Activated B cell treated with CpG ODN at 0.5 μM for 24 hours (primary cell): ENCODE measurements around the gene PMIS2. TPM values are rescaled to one million over a fixed set of nuclear protein-coding genes. Genes with fewer than 3 reads are reported as not detected.
"Not testable (repeated sequence)": the region's sequence is repeated elsewhere in the genome, so short reads cannot be mapped to it uniquely, and the experiment has no call there.

Experiments used
- ATAC-seq: fragments of 200-7000 bp; cut with Tn5 transposase; one replicate; pipeline ENCODE4 v1.10.0; 2021; ENCODE audit warnings: low read depth, mild to moderate bottlenecking, moderate library complexity
- CTCF ChIA-PET: fragments of 350-600 bp; sonication (Branson Sonifier 250); formaldehyde crosslinking; loops from one replicate; lab custom pipeline; 2021; ENCODE audit warnings: antibody characterized with exemption; lab: Charles Lee
- POLR2A ChIA-PET: fragments of 350-600 bp; sonication (Branson Sonifier 250); formaldehyde crosslinking; loops from one replicate; lab custom pipeline; 2021; ENCODE audit warnings: antibody characterized with exemption; lab: Charles Lee
- DNase-seq: peaks from one replicate; pipeline ENCODE4 v3.0.0; 2022
- H3K27ac Mint-ChIP-seq: one replicate; pipeline ENCODE4 v1.8.0; 2020; ENCODE audit warnings: mixed read lengths
- H3K27me3 Mint-ChIP-seq: one replicate; pipeline ENCODE4 v1.8.0; 2021; ENCODE audit warnings: mixed read lengths
- H3K36me3 Mint-ChIP-seq: one replicate; pipeline ENCODE4 v1.8.0; 2021; ENCODE audit warnings: low read depth, mixed read lengths
- H3K4me1 Mint-ChIP-seq: one replicate; pipeline ENCODE4 v1.8.0; 2021; ENCODE audit warnings: mixed read lengths
- H3K4me3 Mint-ChIP-seq: one replicate; pipeline ENCODE4 v1.8.0; 2020; ENCODE audit warnings: mild to moderate bottlenecking, mixed read lengths
- H3K9me3 Mint-ChIP-seq: one replicate; pipeline ENCODE4 v1.8.0; 2020; ENCODE audit warnings: mixed read lengths
- intact Hi-C: fragments of 100-400 bp; cut with micrococcal nuclease; formaldehyde crosslinking; loops from one replicate; pipeline ENCODE4 v1.15.1; 2024
- total RNA-seq: library from RNA; stranded (reverse); gene quantifications from 2 replicates; pipeline ENCODE4 v1.2.3, GENCODE V29; 2022
- TF ChIP-seq, protein P1 (sequence below): fragments of 200-600 bp; IDR thresholded peaks from one replicate; pipeline ENCODE4 v1.8.0; 2022; ENCODE audit warnings: antibody characterized with exemption, mild to moderate bottlenecking

The PMIS2 gene
- total RNA-seq, 1 donor from 2014 or later = not detected

DNA sequence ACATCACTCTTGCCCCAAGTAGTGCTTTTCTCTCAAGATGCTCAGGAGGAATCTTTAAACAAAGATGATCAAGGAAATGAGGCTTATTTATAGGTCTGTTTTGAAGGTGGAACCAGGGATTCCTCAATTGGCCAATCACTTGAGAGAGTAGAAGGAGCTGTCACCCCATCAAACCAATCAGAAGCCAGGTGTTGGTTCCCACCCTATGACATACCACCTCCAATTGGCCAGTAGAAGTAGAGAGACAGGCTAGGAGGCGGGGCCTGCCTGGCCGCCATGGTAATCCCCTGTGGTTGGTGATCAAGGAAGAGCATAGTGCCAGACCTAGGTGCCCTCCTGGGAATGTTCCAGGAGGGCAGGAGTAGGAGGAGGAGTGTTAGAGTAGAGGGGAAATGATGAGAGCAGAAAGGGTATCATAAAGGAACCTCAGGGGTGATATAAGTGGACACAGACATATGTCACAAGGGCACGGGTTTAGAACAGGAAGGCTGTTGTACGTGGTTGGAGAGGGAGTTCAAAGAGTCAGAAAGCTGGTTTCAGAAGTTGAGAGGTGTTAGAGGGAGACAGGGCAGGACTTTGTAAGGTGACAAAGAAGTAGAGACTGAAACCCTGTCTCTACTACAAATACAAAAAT is 10.5 kb downstream of the PMIS2 start:
- H3K4me3 Mint-ChIP-seq = no peak overlapping the region
- peaks cover 10% of the 10 kb centered on the region for H3K27me3 Mint-ChIP-seq
- H3K27ac Mint-ChIP-seq = no peak overlapping the region
- DNase-seq (no peak), ATAC-seq (no peak)
- no peaks in the 10 kb centered on the region for H3K4me1 Mint-ChIP-seq
- H3K9me3 Mint-ChIP-seq = no peaks in the 10 kb centered on the region
- CTCF ChIA-PET = interaction anchor here (2.0 kb wide), 1 partner anchor 86 kb away, joined by 7 read pairs; no protein-coding TSS in a partner anchor
- intact Hi-C loops = no loop called here
- POLR2A ChIA-PET = no interaction called here
- TF ChIP-seq, protein P1, sequence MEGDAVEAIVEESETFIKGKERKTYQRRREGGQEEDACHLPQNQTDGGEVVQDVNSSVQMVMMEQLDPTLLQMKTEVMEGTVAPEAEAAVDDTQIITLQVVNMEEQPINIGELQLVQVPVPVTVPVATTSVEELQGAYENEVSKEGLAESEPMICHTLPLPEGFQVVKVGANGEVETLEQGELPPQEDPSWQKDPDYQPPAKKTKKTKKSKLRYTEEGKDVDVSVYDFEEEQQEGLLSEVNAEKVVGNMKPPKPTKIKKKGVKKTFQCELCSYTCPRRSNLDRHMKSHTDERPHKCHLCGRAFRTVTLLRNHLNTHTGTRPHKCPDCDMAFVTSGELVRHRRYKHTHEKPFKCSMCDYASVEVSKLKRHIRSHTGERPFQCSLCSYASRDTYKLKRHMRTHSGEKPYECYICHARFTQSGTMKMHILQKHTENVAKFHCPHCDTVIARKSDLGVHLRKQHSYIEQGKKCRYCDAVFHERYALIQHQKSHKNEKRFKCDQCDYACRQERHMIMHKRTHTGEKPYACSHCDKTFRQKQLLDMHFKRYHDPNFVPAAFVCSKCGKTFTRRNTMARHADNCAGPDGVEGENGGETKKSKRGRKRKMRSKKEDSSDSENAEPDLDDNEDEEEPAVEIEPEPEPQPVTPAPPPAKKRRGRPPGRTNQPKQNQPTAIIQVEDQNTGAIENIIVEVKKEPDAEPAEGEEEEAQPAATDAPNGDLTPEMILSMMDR = no peak
- no peaks in the 10 kb centered on the region for H3K36me3 Mint-ChIP-seq

DNA sequence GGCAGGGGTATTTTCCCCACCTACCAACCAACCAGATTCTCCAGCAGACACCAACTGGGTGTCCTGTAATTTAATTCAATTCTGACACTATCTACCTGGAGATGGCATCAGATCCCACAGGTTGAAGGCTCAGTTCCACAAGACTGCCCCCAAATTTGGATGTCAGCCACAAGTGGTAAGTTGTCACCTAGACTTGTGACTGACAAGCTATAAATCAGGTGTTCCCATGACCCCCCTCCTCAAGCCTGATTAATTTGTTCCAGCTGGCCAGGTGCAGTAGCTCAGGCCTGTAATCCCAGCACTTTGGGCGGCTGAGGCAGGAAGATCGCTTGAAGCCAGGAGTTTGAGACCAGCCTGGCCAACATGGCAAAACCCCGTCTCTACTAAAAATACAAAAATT is 16.0 kb downstream of the PMIS2 start:
- Mint-ChIP-seq H3K4me3 (no peak overlapping the region), H3K9me3 (no peaks in the 10 kb centered on the region), H3K27ac (no peak overlapping the region), H3K27me3 (peaks cover 10% of the 10 kb centered on the region), H3K4me1 (no peaks in the 10 kb centered on the region), H3K36me3 (no peaks in the 10 kb centered on the region)
- ATAC-seq (no peak), DNase-seq (no peak)
- ChIA-PET POLR2A (interaction anchor here (0.7 kb wide), 1 partner anchor 291 kb away, joined by 12 read pairs; no protein-coding TSS in a partner anchor), CTCF (no interaction called here)
- intact Hi-C loops = no loop called here
- TF ChIP-seq, protein P1 = no peak

DNA sequence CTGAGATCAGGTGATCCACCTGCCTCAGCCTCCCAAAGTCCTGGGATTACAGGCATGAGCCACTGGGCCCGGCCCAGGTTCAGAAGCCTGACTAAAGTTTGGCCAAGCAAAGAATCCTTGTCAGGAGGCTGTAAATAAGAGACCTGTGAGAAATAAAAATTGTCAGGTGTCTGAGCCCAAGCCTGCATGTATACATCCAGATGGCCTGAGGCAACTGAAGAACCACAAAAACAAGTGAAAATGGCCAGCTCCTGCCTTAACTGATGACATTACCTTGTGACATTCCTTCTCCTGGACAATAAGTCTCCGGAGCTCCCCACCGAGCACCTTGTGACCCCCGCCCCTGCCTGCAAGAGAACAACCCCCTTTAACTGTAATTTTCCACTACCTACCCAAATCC is 18.5 kb downstream of the PMIS2 start:
- H3K36me3 Mint-ChIP-seq, H3K27me3 Mint-ChIP-seq, DNase-seq, ATAC-seq, H3K9me3 Mint-ChIP-seq, H3K4me3 Mint-ChIP-seq, CTCF ChIA-PET, H3K27ac Mint-ChIP-seq, POLR2A ChIA-PET, intact Hi-C loops: not testable (repeated sequence)
- peaks cover 11% of the 10 kb centered on the region for H3K4me1 Mint-ChIP-seq

DNA sequence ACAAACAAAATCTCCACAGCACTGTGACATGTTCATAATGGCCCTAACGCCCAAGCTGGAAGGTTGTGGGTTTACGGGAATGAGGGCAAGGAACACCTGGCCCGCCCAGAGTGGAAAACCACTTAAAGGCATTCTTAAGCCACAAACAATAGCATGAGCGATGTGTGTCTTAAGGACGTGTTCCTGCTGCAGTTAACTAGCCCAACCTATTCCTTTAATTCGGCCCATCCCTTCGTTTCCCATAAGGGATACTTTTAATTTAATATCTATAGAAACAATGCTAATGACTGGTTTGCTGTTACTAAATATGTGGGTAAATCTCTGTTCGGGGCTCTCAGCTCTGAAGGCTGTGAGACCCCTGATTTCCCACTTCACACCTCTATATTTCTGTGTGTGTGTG is 21.2 kb downstream of the PMIS2 start:
- POLR2A ChIA-PET = interaction anchor here (0.6 to 0.7 kb wide), 2 partner anchors 15 to 108 kb away, joined by 6 to 7 read pairs; no protein-coding TSS in a partner anchor
- H3K4me1 Mint-ChIP-seq = peaks cover 35% of the 10 kb centered on the region
- DNase-seq, H3K27me3 Mint-ChIP-seq, CTCF ChIA-PET, ATAC-seq, H3K27ac Mint-ChIP-seq, H3K9me3 Mint-ChIP-seq, intact Hi-C loops, H3K36me3 Mint-ChIP-seq, H3K4me3 Mint-ChIP-seq: not testable (repeated sequence)

DNA sequence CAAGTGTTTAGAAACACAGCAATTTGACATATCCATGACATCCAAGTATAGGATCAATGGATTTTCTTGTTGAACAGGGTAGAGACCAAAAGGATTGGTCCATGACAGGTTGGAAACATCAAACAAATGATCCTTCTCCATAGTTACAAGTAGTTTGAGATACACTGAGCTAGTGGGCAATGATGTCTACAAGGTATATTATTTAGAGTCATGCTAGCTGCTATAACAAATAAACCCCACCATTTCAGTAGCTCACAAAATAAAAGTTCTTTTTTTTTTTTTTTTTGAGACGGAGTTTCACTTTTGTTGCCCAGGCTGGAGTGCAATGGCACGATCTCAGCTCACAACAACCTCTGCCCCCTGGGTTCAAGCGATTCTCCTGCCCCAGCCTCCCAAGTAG is 21.7 kb downstream of the PMIS2 start:
- H3K4me3 Mint-ChIP-seq = no peak overlapping the region
- CTCF ChIA-PET = no interaction called here
- H3K9me3 Mint-ChIP-seq = peaks cover 4% of the 10 kb centered on the region
- DNase-seq = no peak
- POLR2A ChIA-PET = interaction anchor here (0.6 to 0.7 kb wide), 2 partner anchors 14 to 107 kb away, joined by 6 to 7 read pairs; no protein-coding TSS in a partner anchor
- no peak overlapping the region for H3K27ac Mint-ChIP-seq
- TF ChIP-seq, protein P1 = no peak
- intact Hi-C loops = no loop called here
- ATAC-seq = no peak
- H3K4me1 Mint-ChIP-seq = peaks cover 40% of the 10 kb centered on the region
- no peaks in the 10 kb centered on the region for H3K27me3 Mint-ChIP-seq
- no peaks in the 10 kb centered on the region for H3K36me3 Mint-ChIP-seq

DNA sequence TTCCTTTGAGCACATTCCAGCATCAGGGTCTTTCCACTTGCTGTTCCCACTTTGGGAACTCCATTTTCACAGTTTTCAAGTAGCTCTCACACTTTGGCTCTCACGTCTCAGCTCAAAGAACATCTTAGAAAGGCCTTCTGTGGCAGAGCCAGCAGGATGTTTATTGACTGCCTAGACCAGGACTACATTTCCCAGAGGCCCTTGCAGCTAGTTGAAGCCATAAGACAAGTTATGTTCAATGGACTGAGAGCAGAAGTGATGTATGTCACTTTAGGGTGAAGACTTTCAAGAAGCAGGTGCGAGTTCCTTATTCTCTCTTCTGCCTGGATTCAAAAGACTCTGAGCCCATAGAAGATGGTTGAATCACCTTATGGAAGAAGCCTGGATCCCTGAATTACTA is 22.3 kb downstream of the PMIS2 start:
- intact Hi-C loops = no loop called here
- Mint-ChIP-seq H3K4me1 (peaks cover 45% of the 10 kb centered on the region), H3K27ac (peak overlapping the region; percentile 82), H3K4me3 (no peak overlapping the region), H3K36me3 (no peaks in the 10 kb centered on the region), H3K9me3 (peaks cover 4% of the 10 kb centered on the region), H3K27me3 (no peaks in the 10 kb centered on the region)
- DNase-seq (no peak), ATAC-seq (no peak)
- TF ChIP-seq, protein P1 = no peak
- ChIA-PET CTCF (no interaction called here), POLR2A (interaction anchor here (0.5 kb wide), 1 partner anchor 17 kb away, joined by 5 read pairs; no protein-coding TSS in a partner anchor)
